AG09319 (cell line): ENCODE results near the gene TMEM170B.

Source experiments
- DNase-seq: peaks from one replicate; pipeline ENCODE4 v3.0.0-alpha.2; 2010; ENCODE audit warnings: low read depth; ENCODE audit errors: extremely low read depth
- TF ChIP-seq, protein P1 (sequence below): IDR thresholded peaks from 2 replicates; pipeline ENCODE4 v1.5.1; 2011; ENCODE audit warnings: low read depth, mild to moderate bottlenecking, inconsistent platforms, low read length, moderate library complexity

Gene TMEM170B

GRCh38 chr6:11613336-11613735 lies 75.8 kb downstream of the TMEM170B start:
- no peak for DNase-seq
- TF ChIP-seq, protein P1, sequence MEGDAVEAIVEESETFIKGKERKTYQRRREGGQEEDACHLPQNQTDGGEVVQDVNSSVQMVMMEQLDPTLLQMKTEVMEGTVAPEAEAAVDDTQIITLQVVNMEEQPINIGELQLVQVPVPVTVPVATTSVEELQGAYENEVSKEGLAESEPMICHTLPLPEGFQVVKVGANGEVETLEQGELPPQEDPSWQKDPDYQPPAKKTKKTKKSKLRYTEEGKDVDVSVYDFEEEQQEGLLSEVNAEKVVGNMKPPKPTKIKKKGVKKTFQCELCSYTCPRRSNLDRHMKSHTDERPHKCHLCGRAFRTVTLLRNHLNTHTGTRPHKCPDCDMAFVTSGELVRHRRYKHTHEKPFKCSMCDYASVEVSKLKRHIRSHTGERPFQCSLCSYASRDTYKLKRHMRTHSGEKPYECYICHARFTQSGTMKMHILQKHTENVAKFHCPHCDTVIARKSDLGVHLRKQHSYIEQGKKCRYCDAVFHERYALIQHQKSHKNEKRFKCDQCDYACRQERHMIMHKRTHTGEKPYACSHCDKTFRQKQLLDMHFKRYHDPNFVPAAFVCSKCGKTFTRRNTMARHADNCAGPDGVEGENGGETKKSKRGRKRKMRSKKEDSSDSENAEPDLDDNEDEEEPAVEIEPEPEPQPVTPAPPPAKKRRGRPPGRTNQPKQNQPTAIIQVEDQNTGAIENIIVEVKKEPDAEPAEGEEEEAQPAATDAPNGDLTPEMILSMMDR = no peak

- DNase-seq = peak; percentile 67
- TF ChIP-seq, protein P1 = no peak
Measured at GRCh38 chr6:11613858-11614257, 76.3 kb downstream of the TMEM170B start.

DNA sequence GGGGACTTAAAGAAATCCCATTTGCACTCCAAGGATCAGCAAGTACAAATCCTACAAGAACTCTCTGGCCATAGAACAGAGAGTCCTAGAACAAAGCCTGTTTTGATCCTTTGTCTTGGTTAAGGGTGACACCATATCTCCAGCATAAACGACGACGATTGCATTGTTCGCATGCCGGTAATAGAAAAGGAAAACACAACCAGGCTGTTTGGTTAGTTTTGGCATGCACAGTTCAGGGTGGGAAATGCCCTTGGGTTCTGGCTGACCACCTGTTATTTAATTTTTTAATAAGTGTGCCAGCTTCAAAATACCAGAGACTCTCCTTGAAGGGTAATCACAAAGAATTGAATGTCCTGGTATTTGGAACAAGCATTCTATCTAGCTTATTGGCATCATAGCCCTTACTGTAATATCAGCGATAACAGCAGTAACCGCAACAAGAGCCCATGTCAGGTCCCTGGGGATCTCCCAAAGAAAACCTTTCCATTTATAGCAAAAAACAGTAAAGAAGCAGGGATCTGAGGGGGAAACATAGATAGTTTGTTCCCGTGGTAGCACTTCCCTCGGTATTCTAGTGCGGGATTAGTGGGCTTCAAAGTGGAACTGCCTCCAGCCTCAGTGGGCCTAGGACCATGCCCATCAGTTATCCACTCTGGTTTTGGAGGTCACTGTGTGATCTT lies 77.1 kb downstream of the TMEM170B start:
- TF ChIP-seq, protein P1 = no peak
- no peak for DNase-seq

GRCh38 chr6:11615214-11615602 lies 77.7 kb downstream of the TMEM170B start:
- no peak for DNase-seq
- TF ChIP-seq, protein P1 = no peak

- DNase-seq = peak; percentile 84
- TF ChIP-seq, protein P1 = no peak
Measured at GRCh38 chr6:11616200-11616611, 78.7 kb downstream of the TMEM170B start.

GRCh38 chr6:11618533-11618932 lies 81.0 kb downstream of the TMEM170B start:
- no peak for DNase-seq

GRCh38 chr6:11621119-11621518 lies 83.6 kb downstream of the TMEM170B start:
- TF ChIP-seq, protein P1 = no peak
- DNase-seq = no peak

More at GRCh38 chr6:11618533-11618932, 81.0 kb downstream of the TMEM170B start:
- TF ChIP-seq, protein P1 = peak; percentile 8
